Measurements from ENCODE around the gene AIF1.

The AIF1 gene

DNA sequence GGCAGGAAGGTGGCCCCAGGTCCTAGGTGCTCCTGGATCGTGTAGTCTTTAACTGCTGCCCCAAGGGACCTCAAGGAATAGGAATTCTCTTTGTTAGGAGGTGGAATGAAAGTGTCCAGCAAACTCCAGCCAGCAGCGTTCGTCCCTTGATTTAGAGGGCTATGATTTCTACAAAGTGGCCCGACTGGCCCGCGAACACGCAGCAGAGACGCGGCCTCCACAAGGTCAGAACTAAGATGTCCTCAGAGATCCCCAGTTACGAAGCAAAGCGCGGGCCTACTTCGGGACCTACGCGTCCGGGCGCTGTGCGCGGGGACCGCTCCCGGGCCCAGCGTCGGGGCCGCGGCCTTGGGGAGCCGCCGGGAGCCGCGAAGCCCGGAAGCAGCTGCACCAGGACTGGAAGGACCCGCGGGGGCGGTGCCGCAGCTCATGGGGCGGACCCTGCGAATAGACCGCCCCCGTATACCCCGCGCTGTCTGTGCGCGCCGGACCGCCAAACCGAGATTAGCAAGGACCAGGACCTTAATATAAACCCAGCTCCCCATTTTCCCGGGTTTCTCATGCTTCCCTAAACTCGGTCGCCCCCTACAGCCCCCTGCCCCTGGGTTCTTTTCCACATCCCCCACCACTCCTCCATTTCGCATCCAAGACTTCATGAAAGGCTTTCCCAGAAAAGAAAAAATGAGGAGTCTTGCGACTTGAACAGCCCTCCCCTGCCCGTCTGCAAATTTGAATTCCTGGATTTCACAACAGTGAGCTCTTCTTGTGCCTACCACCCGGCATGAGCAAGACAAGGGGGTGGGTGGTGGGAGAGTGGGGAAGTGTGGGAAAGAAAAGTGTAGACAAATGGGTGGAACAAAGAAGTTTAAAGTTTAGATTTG is 45.6 kb downstream of the AIF1 start, which contains the start of gene C6orf47:
C6orf47 (minus strand) TSS at position 398 of the 881 bp plus-strand sequence. CDS start 831 bp downstream, outside the sequence.
- H3K27ac ChIP-seq: peak within 1 kb of the TSS; percentile 88
- peak; percentile 91 for TF ChIP-seq ZFX (IDR thresholded peaks at IDR 0.05)
- TF ChIP-seq, protein P1, sequence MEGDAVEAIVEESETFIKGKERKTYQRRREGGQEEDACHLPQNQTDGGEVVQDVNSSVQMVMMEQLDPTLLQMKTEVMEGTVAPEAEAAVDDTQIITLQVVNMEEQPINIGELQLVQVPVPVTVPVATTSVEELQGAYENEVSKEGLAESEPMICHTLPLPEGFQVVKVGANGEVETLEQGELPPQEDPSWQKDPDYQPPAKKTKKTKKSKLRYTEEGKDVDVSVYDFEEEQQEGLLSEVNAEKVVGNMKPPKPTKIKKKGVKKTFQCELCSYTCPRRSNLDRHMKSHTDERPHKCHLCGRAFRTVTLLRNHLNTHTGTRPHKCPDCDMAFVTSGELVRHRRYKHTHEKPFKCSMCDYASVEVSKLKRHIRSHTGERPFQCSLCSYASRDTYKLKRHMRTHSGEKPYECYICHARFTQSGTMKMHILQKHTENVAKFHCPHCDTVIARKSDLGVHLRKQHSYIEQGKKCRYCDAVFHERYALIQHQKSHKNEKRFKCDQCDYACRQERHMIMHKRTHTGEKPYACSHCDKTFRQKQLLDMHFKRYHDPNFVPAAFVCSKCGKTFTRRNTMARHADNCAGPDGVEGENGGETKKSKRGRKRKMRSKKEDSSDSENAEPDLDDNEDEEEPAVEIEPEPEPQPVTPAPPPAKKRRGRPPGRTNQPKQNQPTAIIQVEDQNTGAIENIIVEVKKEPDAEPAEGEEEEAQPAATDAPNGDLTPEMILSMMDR (conservative IDR thresholded peaks at IDR 0.05): no peak

DNA sequence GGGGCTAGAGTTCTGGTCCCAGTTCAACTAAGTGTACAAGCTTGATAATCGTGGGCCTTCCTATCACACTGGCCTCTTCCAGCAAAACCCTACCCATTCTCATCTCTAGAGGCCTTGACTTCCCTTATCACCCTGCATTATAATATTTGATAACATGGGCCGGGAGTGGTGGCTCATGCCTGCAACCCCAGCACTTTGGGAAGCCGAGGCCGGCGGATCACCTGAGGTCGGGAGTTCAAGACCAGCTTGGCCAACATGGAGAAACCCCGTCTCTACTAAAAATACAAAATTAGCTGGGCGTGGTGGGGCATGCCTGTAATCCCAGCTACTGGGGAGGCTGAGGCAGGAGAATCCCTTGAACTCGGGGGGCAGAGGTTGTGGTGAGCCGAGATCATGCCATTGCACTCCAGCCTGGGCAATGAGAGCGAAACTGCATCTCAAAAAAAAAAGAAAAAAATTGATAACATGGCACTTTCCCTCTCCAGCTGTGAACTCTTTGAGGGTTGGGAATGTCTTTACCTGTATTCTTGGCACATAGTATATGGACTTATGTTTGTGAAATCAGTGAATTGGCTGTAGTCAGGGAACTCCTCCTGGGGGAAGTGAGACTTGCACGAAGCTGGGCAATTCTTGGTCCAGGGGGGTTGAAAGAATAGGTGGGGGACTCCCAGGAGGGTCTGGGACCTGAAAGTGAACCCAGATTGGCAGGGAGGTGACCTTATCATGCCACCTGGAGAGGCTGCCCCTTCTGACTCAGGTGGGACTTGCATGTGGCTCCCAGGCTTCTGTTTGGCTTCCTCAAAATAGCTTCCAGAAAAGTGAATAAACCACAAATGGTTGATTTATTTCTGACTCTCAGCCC is 46.5 kb downstream of the AIF1 start:
- no peak for TF ChIP-seq ZFX (IDR thresholded peaks at IDR 0.05)
- TF ChIP-seq, protein P1 (conservative IDR thresholded peaks at IDR 0.05): no peak
- peak overlapping the region; percentile 88 for H3K27ac ChIP-seq

DNA sequence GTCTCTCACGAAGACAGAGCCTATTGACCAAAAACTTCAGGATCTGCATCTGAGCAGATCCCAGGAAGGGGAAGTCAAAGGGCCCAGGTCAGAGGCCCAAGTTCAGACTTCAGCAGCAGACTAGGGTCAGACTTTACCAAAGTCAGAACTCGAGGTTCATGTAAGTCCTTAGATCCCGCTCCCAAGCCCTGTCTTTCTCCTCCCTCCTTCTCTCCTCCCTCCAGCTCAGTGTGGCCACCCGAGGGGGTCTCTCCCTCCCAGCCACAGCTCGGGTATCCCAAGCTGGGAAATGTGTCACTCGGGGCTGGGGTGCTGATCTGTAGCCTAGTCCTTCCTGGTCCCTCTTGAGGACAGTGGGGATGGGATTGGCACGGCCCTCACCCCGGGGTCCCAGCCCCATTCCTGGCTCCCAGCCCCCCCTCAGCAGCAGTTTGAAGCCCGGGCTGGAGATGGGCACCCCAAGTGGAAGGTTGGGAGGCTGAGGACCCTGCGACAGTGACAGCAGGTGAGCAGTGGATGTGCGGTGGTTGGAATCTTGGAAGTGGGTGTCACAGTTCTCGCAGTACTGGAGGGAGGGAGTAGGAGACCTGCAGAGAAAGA is 47.2 kb downstream of the AIF1 start:
- TF ChIP-seq, protein P1 (conservative IDR thresholded peaks at IDR 0.05): no peak
- no peak for TF ChIP-seq ZFX (IDR thresholded peaks at IDR 0.05)
- H3K27ac ChIP-seq: no peak overlapping the region

DNA sequence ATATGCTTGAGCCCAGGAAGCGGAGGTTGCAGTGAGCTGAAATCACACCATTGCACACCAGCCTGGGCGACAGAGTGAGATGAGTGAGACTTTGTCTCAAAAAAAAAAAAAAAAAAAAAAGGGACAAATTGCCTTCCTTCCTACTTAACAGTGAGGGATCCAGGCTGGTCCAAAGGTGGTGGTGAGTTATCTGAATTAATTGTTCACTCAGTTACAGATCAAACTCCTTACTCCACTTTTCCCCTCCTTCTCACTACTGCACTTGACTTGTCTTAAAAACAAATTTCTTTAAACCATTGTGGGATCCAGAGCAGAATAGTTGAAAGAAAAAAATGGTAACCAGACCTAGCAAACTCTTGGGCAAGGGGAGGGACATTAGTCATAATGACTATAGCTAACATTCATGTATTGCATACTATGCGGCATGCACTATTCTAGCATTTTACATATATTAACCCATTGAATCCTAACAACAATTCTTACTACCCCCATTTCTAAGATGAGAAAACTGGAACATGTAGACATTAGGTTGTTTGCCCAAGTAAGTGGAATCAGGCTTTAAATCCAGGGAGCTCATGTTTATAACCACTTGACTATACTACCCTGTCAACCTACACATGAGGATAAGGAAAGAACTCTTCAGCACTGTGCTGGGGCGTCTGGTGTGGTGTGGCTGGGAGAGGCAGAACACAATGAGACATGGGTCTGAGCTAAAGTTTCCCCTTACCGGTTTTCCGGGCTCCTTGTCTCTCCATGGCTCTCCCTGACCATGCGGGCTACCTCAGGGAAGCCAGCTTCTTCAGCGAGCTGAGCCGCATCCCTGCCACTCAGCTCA is 48.3 kb downstream of the AIF1 start:
- H3K27ac ChIP-seq: peak overlapping the region; percentile 84; the same call in 1 of the 2 replicates
- no peak for TF ChIP-seq ZFX (IDR thresholded peaks at IDR 0.05)
- TF ChIP-seq, protein P1 (conservative IDR thresholded peaks at IDR 0.05): no peak

DNA sequence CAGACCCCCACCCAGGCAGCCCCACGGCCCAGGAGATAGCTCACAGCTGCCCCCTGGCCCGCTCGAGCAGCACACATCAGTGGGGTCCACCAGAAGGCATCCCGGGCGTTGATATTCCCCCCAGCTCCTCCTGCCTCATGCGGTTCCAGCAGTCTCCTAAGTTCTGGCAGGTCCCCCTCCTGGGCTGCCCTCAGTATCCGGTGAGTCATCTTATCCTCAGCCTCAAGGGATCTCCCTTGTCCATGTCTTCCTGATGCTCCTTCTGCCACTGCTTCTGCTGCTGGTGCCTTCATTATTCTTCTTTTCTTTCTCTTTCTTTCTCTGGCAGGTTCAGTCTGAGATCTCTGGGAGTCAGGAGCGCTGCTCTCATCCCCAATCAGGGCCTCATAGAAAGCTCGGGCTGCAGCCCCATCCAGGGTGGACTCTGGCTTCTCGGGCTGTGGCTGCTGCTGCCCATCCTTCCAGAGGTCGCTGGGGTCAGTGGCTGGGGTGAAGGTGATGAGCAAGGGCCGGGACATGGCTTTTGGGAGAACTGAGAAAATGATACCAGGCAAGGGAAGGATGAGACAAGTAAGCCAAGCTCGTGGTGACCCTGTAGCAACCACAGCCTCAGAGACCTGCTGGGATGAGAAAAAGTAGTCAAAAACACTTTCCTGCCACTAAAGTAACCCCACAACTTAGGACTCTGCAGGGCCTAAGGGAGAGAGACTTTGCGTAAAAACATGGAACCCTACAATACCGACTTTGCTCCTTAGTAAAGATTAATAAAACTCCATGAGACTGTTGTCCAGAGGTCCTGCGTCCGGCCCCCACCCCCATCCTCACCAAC is 49.1 kb downstream of the AIF1 start:
- no peak for TF ChIP-seq ZFX (IDR thresholded peaks at IDR 0.05)
- TF ChIP-seq, protein P1 (conservative IDR thresholded peaks at IDR 0.05): no peak
- peak overlapping the region; percentile 84 for H3K27ac ChIP-seq
